NCI-H2227 (cell line): ENCODE data around the gene GDPD5.

Experiments used
- DNase-seq: peaks from one replicate; lab custom pipeline; 2025; ENCODE audit not compliant: unreplicated experiment; lab: John Stamatoyannopoulos, UW

GDPD5 gene, protein sequence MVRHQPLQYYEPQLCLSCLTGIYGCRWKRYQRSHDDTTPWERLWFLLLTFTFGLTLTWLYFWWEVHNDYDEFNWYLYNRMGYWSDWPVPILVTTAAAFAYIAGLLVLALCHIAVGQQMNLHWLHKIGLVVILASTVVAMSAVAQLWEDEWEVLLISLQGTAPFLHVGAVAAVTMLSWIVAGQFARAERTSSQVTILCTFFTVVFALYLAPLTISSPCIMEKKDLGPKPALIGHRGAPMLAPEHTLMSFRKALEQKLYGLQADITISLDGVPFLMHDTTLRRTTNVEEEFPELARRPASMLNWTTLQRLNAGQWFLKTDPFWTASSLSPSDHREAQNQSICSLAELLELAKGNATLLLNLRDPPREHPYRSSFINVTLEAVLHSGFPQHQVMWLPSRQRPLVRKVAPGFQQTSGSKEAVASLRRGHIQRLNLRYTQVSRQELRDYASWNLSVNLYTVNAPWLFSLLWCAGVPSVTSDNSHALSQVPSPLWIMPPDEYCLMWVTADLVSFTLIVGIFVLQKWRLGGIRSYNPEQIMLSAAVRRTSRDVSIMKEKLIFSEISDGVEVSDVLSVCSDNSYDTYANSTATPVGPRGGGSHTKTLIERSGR

DNA sequence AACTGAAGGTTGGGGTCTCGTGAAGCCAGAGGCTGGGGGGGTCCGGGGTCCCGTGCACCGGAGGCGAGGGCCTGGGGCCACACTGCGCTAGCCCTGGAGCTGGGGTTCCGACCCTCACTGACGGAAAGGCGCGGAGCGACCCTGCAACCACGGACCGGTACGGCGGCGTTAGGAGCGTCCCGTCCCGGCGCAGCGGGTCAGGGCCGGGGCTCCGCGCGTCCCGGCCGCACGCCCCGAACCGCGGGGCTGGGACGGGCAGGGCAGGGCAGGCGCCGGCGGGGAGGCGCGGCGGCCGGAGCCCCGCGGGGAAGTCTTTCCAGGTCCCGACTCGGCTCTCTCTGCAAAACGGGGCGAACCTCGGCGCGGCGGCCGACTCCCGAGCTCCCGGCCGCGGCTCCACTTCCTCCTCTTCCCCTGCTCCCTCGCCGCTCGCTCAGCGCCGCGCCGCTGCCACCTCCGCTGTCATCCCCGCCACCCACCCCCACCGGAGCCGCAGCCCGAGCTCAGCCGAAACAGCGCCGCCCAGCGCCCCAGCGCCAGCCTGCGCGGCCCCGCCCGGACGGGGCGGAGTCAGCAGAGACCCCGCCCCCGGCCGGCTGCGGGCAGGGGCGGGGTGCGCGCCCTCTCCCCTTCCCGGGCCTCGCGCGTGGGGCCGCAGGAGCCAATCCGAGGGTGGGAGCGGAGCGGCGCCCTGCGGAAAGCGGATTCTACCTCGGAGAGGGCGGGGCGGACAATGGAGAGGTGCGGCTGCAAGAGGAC, at the start of gene GDPD5:
Gene GDPD5, minus strand, starts transcription at position 509 of the 759 bp plus-strand sequence. CDS start 48,206 bp downstream, outside the sequence.
- peak; percentile 91 for DNase-seq

DNA sequence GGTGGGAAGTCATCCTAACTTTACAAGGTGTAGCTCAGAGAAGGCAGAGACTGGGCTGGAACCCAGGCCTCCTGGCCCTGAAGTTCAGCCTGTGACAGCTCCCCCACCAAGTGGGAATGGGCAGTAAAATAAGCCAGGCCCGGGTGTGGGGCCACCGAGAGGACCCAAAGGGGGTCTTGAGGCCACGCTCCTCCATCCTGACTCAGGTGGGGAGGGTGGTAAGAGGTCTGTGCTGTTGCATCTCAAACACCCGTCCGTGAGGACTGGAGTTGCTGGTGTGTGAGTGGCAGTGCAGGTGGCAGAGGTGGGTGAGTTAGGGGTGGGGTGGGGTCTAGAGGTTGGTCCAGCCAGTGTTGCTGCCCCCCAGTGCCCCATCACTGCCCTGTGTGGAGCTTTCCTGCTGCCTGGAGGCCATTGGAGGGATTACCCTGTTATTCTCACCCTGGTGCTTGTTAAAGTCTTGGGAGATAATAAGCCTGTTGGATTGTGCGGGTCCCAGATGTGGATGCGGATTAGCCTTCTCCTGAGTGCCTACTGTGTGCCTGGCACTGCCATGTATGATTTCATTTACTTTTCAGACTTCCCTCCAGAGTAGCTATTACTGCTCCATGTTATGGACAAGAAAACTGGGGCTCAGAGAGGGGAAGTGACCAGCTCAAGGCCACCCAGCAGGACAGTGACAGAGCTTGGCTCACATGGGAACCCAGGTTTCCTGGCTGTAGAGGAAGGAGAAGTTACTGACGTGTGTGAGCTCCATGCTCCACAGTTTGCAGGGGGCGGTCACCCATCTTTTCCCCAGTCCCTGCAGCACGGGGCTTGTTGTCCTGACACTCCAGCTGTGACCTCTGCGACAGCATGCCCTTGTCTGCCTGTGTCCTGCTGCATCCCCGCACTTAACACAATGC, 49.2 kb upstream of the GDPD5 start:
- no peak for DNase-seq

DNA sequence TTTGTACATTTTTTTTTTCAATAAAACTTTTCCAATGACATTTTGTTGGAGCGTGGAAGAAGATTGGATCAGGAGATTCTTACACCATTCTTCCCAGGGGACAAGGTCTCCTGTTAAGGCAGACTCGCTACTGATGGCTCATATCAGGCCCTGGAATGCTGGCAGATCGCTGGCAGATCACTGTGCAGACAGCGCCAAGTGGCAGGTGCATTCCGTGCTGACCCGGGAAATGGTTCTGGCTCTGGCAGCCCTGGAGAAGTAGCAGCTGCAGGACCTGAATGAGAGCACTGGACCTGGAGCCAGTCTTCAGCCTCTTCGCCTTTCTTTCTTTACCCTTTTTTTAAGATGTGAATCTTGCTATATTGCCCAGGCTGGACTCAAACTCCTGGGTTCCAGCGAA, 47.0 kb upstream of the GDPD5 start:
- no peak for DNase-seq

DNA sequence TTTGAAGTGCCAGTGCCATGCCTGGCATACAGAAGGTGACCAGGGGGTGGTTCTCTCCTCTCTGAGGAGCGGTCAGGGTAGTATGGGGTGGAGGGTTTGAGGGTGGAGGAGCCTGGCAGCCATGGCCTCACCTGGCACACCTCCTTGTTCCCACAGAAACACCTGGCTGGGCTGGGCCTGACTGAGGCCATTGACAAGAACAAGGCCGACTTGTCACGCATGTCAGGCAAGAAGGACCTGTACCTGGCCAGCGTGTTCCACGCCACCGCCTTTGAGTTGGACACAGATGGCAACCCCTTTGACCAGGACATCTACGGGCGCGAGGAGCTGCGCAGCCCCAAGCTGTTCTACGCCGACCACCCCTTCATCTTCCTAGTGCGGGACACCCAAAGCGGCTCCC, 45.9 kb upstream of the GDPD5 start:
- DNase-seq = no peak

DNA sequence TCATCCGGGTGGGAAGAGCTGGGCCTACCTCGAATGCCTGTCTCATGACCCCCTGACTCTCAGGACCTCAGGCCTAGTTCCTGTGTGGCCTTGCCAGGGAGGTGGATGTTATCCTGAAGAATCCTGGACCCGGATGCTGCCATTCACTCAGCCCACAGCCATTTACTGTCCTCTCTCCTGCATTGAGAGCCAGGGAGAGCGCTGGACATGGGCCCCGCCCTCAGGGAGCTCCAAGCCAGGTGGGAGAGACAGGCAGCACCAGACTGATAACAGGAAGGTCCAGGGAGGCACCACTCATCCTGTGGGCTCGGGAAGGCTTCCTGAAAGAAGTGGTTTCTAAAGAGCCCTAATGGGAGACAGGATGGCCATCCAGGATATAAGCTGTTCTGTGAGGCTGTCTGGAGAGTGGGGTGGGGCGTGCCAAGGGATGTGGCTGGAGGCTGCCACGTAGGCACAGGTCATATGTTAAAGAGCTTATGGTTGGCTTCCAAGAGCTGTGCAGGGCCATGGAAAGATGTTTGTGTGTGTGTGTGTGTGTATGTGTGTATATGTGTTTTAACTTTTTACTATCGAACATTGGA, 44.9 kb upstream of the GDPD5 start:
- DNase-seq = no peak

DNA sequence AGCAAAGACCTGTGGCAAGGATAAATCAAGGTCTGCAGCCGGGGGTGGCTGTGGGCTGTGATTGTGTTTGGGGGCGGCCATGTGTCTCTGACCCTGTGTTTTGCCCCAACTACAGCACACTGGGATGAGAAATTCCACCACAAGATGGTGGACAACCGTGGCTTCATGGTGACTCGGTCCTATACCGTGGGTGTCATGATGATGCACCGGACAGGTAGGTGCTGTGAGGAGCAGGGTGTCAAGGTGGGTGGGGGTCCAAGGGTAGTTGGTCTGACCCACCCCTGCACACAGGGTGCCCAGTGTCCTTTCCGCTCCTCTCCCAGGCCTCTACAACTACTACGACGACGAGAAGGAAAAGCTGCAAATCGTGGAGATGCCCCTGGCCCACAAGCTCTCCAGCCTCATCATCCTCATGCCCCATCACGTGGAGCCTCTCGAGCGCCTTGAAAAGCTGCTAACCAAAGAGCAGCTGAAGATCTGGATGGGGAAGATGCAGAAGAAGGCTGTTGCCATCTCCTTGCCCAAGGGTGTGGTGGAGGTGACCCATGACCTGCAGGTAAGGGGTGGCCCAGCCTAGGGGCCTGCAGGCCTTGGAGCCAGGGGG, 43.0 kb upstream of the GDPD5 start:
- DNase-seq = no peak

DNA sequence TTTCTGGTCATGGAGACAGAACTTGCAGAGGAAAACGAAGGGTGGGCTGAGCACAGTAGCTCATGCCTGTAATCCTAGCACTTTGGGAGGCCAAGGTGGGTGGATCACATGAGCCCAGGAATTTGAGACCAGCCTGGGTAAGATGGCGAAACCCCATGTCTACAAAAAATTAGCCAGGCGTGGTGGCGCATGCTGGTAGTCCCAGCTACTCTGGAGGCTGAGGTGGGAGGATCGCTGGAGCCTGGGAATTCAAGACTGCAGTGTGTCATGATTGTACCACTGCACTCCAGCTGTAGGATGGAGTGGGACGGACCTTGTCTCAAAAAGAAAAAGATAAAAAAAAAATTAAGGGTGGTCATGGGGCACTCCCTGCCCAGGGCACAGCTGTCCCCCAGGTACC, 42.2 kb upstream of the GDPD5 start:
- no peak for DNase-seq

DNA sequence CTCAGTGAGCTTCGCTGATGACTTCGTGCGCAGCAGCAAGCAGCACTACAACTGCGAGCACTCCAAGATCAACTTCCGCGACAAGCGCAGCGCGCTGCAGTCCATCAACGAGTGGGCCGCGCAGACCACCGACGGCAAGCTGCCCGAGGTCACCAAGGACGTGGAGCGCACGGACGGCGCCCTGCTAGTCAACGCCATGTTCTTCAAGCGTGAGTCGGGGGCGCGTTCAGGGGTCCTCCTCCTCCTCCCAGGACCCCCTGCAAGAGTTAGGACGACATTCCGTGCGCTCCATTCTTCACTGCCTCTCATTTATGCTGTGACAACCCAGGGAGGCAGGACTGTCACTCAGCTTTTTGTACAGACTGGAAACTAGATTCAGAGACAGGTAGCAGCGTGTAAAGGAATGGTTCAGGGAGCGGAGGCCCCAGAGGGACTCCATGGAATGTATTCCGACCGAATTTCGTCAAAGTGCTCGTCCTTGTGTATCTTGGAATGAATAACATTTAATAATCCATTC, 41.1 kb upstream of the GDPD5 start:
- no peak for DNase-seq

DNA sequence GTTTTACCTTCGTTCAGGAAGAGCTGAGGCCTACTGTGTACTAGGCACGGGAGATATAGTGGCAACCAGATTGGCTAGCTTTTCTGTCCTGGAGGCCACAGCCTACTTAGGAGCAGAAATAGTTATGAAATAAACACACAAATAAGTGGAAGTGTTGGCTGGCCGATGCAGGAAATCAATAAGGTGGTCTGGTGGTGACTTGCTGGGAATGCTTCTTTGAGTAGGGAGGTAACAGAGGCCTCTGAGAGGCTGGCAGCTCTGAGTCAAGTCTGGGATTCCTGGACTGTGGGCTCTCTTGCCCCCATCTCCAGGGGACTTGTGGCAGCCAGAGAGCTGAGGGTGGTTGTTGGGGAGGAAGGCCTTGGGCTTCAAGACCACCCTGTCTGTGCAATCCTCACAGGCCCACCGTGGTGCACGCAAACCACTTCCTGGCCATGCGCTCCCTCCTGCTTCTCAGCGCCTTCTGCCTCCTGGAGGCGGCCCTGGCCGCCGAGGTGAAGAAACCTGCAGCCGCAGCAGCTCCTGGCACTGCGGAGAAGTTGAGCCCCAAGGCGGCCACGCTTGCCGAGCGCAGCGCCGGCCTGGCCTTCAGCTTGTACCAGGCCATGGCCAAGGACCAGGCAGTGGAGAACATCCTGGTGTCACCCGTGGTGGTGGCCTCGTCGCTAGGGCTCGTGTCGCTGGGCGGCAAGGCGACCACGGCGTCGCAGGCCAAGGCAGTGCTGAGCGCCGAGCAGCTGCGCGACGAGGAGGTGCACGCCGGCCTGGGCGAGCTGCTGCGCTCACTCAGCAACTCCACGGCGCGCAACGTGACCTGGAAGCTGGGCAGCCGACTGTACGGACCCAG, 40.4 kb upstream of the GDPD5 start:
- no peak for DNase-seq

DNA sequence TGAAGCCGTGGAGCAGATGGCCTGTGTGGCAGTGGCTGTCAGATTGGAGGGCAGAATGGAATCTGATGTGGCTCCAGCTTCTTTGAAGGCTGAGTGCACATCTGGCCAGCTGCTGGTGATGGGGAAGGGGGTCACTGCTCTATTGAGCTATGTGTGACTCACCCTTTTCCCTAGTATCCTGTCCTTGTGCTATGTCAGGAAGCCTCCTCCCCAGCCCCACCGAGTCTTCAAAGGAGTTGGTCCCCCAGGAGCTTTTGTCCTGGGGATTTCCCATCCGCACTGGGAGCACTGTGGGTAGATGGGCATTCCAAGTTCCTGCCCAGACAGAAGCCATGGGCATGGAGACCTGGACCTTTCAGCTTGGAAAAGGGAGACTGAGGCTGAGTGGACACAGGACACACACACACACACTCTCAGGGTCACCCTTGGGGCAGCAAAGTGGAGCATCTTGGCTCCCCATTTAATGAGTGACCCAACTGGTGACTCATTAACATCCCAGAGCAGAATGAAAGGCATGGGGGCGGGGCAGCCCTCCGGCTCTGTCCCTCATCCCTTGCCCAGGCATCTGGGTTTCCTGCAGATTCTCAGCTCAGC, 39.6 kb upstream of the GDPD5 start:
- no peak for DNase-seq

DNA sequence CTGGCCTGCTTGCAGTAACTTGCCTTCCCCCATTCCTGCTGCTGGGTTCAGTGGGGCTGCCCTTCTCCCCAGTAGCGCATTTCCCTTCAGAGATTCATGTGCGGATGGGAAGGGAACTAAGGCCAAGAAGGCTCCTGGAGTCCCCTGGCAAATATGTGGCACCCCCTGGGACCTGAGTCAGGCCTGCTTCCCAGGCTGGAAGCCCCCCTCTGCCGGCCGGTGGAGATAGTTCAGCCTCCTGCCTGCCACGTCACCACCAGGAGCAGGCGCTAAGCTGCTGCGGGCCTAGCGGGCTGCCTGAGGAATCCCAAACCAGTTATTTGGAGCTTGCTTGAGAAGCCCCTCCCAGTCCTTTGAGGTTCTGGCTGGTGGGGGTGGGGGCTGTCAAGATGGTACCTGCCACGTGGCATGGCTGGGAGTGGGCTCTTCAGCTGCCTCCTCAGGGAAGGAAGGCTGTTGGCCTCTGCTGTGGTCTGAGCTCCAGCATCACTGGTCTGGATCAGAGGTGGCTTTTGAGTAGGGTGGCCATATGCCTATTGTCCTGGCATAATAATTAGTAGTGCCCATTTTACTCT, 38.3 kb upstream of the GDPD5 start:
- peak; percentile 65 for DNase-seq

DNA sequence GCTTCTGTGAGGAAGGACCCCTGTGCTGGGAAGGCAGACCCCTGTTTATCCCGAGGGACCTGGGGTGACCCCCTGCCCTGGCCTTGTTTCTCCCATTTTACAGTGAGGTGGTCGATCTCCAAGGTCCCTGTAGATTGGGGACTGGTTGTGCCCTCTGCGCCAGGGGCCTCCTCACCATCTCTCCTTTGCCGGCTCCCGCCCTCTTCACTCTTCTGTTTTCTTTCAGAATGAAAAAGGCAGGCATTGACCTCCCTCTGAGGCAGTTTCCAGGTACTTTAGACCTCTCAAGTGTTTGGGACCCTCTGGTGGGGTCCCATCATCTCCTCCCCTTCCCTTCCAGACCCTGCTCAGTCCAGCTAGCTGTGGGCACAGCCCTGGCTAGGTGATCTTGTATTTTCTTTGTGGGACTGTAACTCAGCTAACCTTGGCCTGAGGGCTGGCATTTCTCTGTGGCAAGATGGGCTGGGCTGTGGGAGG, 37.8 kb upstream of the GDPD5 start:
- DNase-seq = no peak

DNA sequence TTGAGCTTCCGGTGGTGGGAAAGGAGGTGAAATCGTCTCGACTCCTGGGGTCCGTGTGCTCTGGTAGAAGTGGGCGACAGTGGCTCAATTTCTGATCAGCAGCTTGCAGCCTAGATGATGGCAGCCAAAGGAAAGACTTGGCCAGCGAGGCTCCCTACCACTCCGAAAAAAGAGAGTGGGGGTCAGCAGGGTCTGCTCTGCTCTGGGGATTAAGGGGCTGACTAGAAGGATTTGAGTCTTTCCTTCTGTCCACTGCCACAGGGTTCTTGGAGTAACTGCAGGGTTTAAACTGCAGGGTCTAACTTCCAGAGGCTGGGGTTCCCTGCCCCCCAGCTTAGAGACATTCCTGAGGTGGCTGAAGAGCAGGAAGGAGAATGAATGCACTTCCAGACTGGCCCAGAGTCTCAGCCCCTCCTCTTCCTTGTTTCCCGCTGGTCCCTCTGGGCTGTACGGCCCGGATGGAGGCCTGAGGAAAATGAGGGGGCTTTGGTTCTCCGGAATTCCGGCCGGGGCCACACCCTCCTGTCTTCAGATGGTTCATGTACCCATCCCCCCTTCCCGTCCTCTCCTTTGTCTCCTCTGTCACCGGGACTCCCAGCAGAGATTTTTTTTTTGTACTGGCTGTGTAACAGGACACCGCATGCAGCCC, 37.2 kb upstream of the GDPD5 start:
- peak; percentile 70 for DNase-seq

DNA sequence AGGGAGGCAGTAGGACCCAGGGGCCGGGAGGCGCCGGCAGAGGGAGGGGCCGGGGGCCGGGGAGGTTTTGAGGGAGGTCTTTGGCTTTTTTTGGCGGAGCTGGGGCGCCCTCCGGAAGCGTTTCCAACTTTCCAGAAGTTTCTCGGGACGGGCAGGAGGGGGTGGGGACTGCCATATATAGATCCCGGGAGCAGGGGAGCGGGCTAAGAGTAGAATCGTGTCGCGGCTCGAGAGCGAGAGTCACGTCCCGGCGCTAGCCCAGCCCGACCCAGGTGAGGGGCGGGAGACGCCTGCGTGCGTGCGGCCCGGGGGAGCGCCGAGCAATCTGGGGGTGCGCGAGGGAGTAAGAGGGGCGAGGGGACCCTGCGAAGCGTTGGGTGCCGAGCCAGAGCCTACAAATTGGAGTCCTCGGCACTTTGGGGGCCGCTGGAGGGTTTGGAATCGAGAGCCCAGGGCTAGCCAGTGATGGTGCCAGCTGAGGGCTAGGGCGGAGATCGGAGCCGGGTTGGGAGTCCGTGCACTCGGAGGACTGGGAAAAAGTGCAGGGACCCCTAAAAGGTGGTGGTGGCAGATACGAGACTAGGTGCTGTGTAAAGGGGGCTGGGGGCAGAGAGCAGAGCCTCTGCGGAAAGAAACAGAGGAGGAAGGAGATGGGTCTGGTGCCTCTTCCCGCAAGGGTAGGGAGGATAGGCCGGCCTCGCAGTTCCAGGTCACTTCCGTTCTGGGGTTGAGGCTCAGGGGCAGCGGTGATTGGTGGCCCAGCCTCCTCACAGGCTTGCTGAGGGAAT, 36.5 kb upstream of the GDPD5 start, which contains the start of gene SERPINH1:
Gene SERPINH1, plus strand, starts transcription at position 206 of the 788 bp plus-strand sequence. CDS start 4,097 bp downstream, outside the sequence.
- peak; percentile 85 for DNase-seq

DNA sequence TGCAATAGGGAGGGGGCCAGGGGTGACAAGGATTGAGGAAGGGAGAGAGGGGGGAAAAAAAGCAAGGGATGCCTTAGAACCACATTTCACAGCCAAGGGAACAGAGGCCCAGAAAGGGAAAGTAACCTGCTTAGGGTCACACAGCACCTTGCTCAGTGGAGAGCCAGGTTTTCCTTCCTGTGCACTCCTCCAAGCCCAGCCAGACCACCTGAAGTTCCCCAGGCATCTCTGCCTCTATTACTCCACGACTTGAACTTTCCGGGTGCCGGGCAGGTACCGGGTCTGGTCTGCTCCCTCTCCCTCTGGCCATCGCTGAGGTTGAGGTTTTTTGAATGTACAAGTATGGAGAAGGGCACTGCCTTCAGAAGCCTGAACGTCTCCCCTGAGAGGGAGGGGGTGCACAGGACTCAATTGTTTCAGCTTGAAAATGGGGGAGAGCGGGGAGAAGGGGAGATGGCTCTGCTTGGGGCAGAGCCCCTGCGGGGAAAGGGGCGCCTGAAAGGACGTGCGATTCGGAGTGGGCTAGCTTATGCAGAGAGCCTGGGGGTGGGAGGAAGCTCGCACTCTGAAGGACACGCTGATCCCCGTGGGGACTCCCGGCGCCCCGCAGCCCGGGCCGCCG, 35.8 kb upstream of the GDPD5 start:
- no peak for DNase-seq

DNA sequence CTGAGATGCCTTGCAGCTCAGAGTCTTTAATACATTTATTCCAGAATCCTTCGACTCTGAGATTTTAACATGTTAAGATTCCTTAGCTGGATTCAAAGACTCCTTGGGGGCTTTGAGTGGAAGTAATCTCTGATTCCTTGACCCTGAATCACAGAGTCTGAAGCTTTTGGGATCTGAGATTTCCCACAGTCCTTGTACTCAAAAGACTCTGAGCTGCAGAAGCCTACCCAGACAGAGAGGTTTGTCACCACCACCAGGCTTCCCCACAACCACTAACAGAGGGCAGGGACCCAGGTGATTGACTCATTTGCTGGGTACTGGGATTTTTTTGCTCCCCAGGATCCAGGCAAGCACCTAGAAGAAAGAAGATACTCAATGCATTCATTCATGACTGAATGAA, 34.9 kb upstream of the GDPD5 start:
- no peak for DNase-seq
